GM12878 (cell line): Measurements from ENCODE around the gene HTD2. TPM values are rescaled to one million over a fixed set of nuclear protein-coding genes. Genes with fewer than 3 reads are reported as not detected.
"Not testable (repeated sequence)": the region's sequence is repeated elsewhere in the genome, so short reads cannot be mapped to it uniquely, and the experiment has no call there.

Source experiments
- ATAC-seq: fragments of 200-7000 bp; cut with Tn5 transposase; 3 replicates; pipeline ENCODE4 v1.9.1; 2020; ENCODE audit warnings: mild to moderate bottlenecking, moderate library complexity
- BruUV-seq: library from RNA; stranded (reverse); fragments of 400-500 nt; replicated peaks from 2 replicates; lab custom pipeline; 2021; lab: Mats Ljungman, UMichigan
- CTCF ChIA-PET: fragments of 300-600 bp; sonication (Branson Sonifier 250); formaldehyde crosslinking; extraction: SDS; loops from one replicate; lab custom pipeline; 2021; ENCODE audit warnings: inconsistent platforms; lab: Yijun Ruan, JAX
- POLR2A ChIA-PET: fragments of 350-600 bp; formaldehyde crosslinking; extraction: SDS; loops from one replicate; lab custom pipeline; 2021; ENCODE audit warnings: inconsistent platforms; lab: Charles Lee
- RAD21 ChIA-PET: fragments of 300-600 bp; sonication (Branson Sonifier 250); formaldehyde crosslinking; loops from one replicate; lab custom pipeline; 2023; ENCODE audit warnings: antibody characterized with exemption; ENCODE audit not compliant: unreplicated experiment; lab: Charles Lee
- SMC1A ChIA-PET: fragments of 300-600 bp; sonication (Branson Sonifier 250); formaldehyde crosslinking; loops from one replicate; lab custom pipeline; 2023; ENCODE audit not compliant: unreplicated experiment, uncharacterized antibody; lab: Charles Lee
- DNase-seq: peaks from one replicate; pipeline ENCODE4 v3.0.0-alpha.2; 2011; ENCODE audit warnings: low read depth, low spot score
- FAIRE-seq: peaks from 3 replicates; lab custom pipeline; 2011; peaks lifted over from hg19 to GRCh38; lab: Jason Lieb, UNC
- H2AFZ ChIP-seq: 2 replicates; pipeline ENCODE4 v1.6.0; 2011; ENCODE audit warnings: low read depth, low read length, control low read depth; ENCODE audit not compliant: control insufficient read depth
- H3K27ac ChIP-seq: 2 replicates; pipeline ENCODE4 v1.5.1; 2011; ENCODE audit warnings: control low read depth; ENCODE audit not compliant: control insufficient read depth, insufficient read depth
- H3K27me3 ChIP-seq, 2 experiments: replicated peaks in 1 of 2; 2 replicates each; pipeline versions ENCODE4 v1.6.0 to v1.6.1; 2011; ENCODE audit warnings: low read length in 1 of 2; ENCODE audit not compliant: control insufficient read depth in 2 of 2, insufficient read depth in 2 of 2
- H3K36me3 ChIP-seq, 2 experiments: 2 replicates each; pipeline ENCODE4 v1.5.1; 2011; ENCODE audit warnings: low read length in 1 of 2; ENCODE audit not compliant: control insufficient read depth in 2 of 2, insufficient read depth in 2 of 2
- H3K4me1 ChIP-seq: 2 replicates; pipeline ENCODE4 v1.6.1; 2011; ENCODE audit warnings: mild to moderate bottlenecking, low read length, moderate library complexity, mixed read lengths; ENCODE audit not compliant: control insufficient read depth, insufficient read depth
- H3K4me2 ChIP-seq: 2 replicates; pipeline ENCODE4 v1.6.0; 2011; ENCODE audit warnings: control low read depth; ENCODE audit not compliant: control insufficient read depth, insufficient read depth
- H3K4me3 ChIP-seq: fragments of 200-600 bp; sonication (generic); 2 replicates; pipeline ENCODE4 v1.5.1; 2016
- H3K79me2 ChIP-seq: 2 replicates; pipeline ENCODE4 v1.6.0; 2011; ENCODE audit warnings: low read length; ENCODE audit not compliant: control insufficient read depth, insufficient read depth
- H3K9ac ChIP-seq: 2 replicates; pipeline ENCODE4 v1.8.0; 2011; ENCODE audit warnings: low read length, control low read depth, mixed read lengths; ENCODE audit not compliant: control insufficient read depth, insufficient read depth
- H3K9me3 ChIP-seq: replicated peaks from 3 replicates; pipeline ENCODE4 v1.5.1; 2011; ENCODE audit warnings: mild to moderate bottlenecking, low read length; ENCODE audit not compliant: control insufficient read depth, insufficient read depth
- H4K20me1 ChIP-seq: 2 replicates; pipeline ENCODE4 v1.6.0; 2011; ENCODE audit not compliant: control insufficient read depth, insufficient read depth
- ETV6 ChIP-seq, 2 experiments: fragments of 450-650 bp in 1 of 2; IDR thresholded peaks in 1 of 2; conservative IDR thresholded peaks in 1 of 2; 2 replicates each; pipeline ENCODE4 v1.6.1; 2014; ENCODE audit warnings: antibody characterized with exemption in 1 of 2, borderline replicate concordance in 1 of 2, low read depth in 1 of 2, mild to moderate bottlenecking in 1 of 2, moderate library complexity in 1 of 2
- WGBS: methylation state at CpG from one replicate; pipeline ENCODE4 v1.1.6; 2016; ENCODE audit warnings: low lambda C conversion rate; ENCODE audit not compliant: insufficient replicate concordance, insufficient coverage; ENCODE audit errors: missing lambda C conversion rate; 5-methylcytosine and 5-hydroxymethylcytosine counted together
- in situ Hi-C: fragments of 300-500 bp; cut with MboI; formaldehyde crosslinking; loops from 9 replicates; pipeline ENCODE4 v1.14.3; 2018; ENCODE audit warnings: mixed read lengths
- intact Hi-C: fragments of 100-400 bp; cut with micrococcal nuclease; formaldehyde crosslinking; loops from one replicate; pipeline ENCODE4 v1.14.2; 2022; ENCODE audit not compliant: unreplicated experiment
- polyA plus RNA-seq, 11 experiments: library from polyadenylated mRNA; depleted of rRNA in 4 of 11; unstranded in 6 of 11; stranded (reverse) in 5 of 11; fragments of >200 nt; fragmentation: Nextera tagmentation in 4 of 11; fragmentation: Illumina TruSeq in 1 of 11; extraction: Ambion mirVana in 4 of 11; extraction: Trizol in 1 of 11; gene quantifications; 1 replicate in 1 of 11; 2 replicates in 10 of 11; pipeline versions ENCODE4 v1.2.1 to v1.2.3, GENCODE V29; 2011 to 2016; ENCODE audit warnings: inconsistent platforms in 2 of 11, missing spikeins in 2 of 11, low read depth in 1 of 11
- total RNA-seq, 4 experiments: library from RNA; depleted of rRNA in 3 of 4; stranded (reverse); fragments of >200 nt in 3 of 4; fragmentation: Illumina TruSeq in 1 of 4; extraction: Trizol in 1 of 4; gene quantifications; 2 replicates each; pipeline versions ENCODE4 v1.2.1 to v1.2.3, GENCODE V29; 2013 to 2021
- TF ChIP-seq, protein P1 (sequence below), 3 experiments: IDR thresholded peaks in 2 of 3; conservative IDR thresholded peaks in 1 of 3; 2 replicates each; pipeline ENCODE4 v1.5.1; 2011; ENCODE audit warnings: low read depth in 3 of 3, low read length in 3 of 3, mild to moderate bottlenecking in 3 of 3, control low read depth in 2 of 3, moderate library complexity in 2 of 3, inconsistent platforms in 1 of 3, mixed read lengths in 1 of 3; ENCODE audit not compliant: control insufficient read depth in 2 of 3, insufficient read depth in 1 of 3; ENCODE audit errors: extremely low read depth in 1 of 3

The HTD2 gene
- total and polyA plus RNA-seq, 10 of the 15 experiments (the other 5 are each of a cell fraction or from before 2014, with no cell fraction given) = 5.9 to 24.7 (median 9.5) TPM

DNA sequence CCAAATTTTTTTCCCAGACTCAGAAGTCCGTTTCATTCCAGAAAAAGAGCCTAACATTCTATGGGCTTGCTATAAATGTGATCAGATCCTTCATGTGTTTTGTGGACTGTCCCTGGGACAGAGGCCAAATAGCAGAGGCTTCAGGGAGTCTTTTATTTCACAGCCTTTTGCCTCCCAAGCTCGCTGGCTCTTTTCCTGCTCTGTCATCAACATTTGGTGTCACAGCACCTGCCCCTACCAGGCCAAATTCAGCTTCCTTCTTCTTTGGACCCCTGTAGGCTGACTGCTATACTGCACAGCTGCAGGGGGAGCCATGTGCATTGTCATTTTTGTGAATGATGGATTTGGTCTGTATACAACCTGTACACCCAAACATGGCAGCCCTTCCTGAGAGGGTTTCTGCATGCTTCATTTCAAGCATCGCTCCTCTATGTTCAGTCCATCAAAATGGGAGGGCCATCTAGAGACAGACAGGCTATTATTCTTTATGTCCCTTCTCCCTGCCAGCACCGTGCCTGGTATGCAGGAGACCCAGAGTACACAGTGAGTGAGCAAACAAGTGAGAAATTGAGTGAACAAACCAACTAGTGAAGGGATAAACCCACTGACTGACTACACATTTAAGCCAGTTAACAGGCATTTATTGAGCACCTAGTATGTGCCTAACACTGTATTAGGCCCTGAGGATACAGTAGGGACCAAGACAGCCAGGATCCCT, 18.1 kb upstream of the HTD2 start:
- Histone ChIP-seq H3K27ac (no peak overlapping the region), H4K20me1 (no peaks in the 10 kb centered on the region), H3K4me3 (no peak overlapping the region), H3K36me3 (peaks cover 2 to 11% of the 10 kb centered on the region in 2 experiments; a peak in 2 of 4 replicates), H2AFZ (no peak overlapping the region), H3K9ac (no peak overlapping the region), H3K27me3 (no peaks in the 10 kb centered on the region), H3K4me2 (no peak overlapping the region), H3K4me1 (no peaks in the 10 kb centered on the region), H3K9me3 (no peaks in the 10 kb centered on the region), H3K79me2 (no peaks in the 10 kb centered on the region)
- FAIRE-seq = no peak
- ATAC-seq = peak; percentile 60
- POLR2A ChIA-PET = no interaction called here
- in situ Hi-C loops = no loop called here
- RAD21 ChIA-PET = no interaction called here
- CTCF ChIA-PET = interaction anchor here (0.6 to 0.9 kb wide), 2 partner anchors 12 to 103 kb away, joined by 3 read pairs; no protein-coding TSS in a partner anchor
- SMC1A ChIA-PET = no interaction called here
- TF ChIP-seq, protein P1, sequence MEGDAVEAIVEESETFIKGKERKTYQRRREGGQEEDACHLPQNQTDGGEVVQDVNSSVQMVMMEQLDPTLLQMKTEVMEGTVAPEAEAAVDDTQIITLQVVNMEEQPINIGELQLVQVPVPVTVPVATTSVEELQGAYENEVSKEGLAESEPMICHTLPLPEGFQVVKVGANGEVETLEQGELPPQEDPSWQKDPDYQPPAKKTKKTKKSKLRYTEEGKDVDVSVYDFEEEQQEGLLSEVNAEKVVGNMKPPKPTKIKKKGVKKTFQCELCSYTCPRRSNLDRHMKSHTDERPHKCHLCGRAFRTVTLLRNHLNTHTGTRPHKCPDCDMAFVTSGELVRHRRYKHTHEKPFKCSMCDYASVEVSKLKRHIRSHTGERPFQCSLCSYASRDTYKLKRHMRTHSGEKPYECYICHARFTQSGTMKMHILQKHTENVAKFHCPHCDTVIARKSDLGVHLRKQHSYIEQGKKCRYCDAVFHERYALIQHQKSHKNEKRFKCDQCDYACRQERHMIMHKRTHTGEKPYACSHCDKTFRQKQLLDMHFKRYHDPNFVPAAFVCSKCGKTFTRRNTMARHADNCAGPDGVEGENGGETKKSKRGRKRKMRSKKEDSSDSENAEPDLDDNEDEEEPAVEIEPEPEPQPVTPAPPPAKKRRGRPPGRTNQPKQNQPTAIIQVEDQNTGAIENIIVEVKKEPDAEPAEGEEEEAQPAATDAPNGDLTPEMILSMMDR (IDR thresholded peaks at IDR 0.05 in 2 of 3, conservative IDR thresholded peaks at IDR 0.05 in 1 of 3; ENCODE audit: control insufficient read depth in 2 of 3, extremely low read depth in 1 of 3, insufficient read depth in 1 of 3, low read depth in 3 of 3, low read length in 3 of 3) = 0 out of 6 replicates have a peak, but pooled peaks of 1 of the 3 experiments have one; percentile 25
- no peak for TF ChIP-seq ETV6 (conservative IDR thresholded peaks at IDR 0.05 in 1 of 2, IDR thresholded peaks at IDR 0.05 in 1 of 2; ENCODE audit: borderline replicate concordance in 1 of 2, low read depth in 1 of 2)
- 51% methylated on average over 4 of the region's 4 CpGs for WGBS
- intact Hi-C loops = no loop called here
- BruUV-seq = no TSS peak
- DNase-seq = no peak

DNA sequence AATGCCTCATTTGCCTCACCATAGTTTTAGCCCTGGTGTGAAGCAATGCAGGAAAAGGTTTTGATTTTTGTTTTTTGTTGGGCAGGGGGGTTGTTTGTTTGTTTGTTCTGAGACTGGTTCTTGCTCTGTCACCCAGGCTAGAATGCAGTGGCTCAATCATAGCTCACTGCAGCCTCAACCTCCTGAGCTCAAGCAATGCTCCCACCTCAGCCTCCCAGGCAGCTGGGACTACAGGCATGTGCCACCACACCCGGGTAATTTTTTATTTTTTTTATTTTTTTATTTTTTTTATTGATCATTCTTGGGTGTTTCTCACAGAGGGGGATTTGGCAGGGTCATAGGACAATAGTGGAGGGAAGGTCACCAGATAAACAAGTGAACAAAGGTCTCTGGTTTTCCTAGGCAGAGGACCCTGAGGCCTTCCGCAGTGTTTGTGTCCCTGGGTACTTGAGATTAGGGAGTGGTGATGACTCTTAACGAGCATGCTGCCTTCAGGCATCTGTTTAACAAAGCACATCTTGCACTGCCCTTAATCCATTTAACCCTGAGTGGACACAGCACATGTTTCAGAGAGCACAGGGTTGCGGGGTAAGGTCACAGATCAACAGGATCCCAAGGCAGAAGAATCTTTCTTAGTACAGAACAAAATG, 17.2 kb upstream of the HTD2 start:
- DNase-seq, H3K9me3 ChIP-seq, H3K4me1 ChIP-seq, intact Hi-C loops, H4K20me1 ChIP-seq, ATAC-seq, FAIRE-seq, RAD21 ChIA-PET, H2AFZ ChIP-seq, SMC1A ChIA-PET, H3K4me3 ChIP-seq, H3K9ac ChIP-seq, H3K79me2 ChIP-seq, H3K4me2 ChIP-seq, in situ Hi-C loops, POLR2A ChIA-PET, BruUV-seq, H3K27ac ChIP-seq, H3K27me3 ChIP-seq: not testable (repeated sequence)
- H3K36me3 ChIP-seq = peaks cover 2 to 12% of the 10 kb centered on the region in 2 experiments; a peak in 2 of 4 replicates
- 63% methylated on average over 2 of the region's 4 CpGs for WGBS
- CTCF ChIA-PET = interaction anchor here (0.6 kb wide), 1 partner anchor 104 kb away, joined by 3 read pairs; no protein-coding TSS in a partner anchor

DNA sequence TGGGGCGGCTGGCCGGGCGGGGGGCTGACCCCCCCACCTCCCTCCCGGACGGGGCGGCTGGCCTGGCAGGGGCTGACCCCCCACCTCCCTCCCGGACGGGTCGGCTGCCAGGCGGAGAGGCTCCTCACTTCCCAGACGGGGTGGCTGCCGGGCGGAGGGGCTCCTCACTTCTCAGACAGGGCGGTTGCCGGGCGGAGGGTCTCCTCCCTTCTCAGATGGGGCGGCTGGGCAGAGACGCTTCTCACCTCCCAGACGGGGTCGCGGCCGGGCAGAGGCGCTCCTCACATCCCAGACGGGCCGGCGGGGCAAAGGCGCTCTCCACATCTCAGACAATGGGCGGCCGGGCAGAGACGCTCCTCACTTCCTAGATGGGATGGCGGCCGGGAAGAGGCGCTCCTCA, 15.9 kb upstream of the HTD2 start:
- H3K27me3 ChIP-seq, intact Hi-C loops, H3K4me3 ChIP-seq, ATAC-seq, H3K4me2 ChIP-seq, in situ Hi-C loops, H2AFZ ChIP-seq, BruUV-seq, POLR2A ChIA-PET, FAIRE-seq, H3K4me1 ChIP-seq, H4K20me1 ChIP-seq, H3K9ac ChIP-seq, RAD21 ChIA-PET, DNase-seq, CTCF ChIA-PET, H3K9me3 ChIP-seq, H3K27ac ChIP-seq, H3K79me2 ChIP-seq: not testable (repeated sequence)
- H3K36me3 ChIP-seq = peaks cover 2 to 10% of the 10 kb centered on the region in 2 experiments; a peak in 2 of 4 replicates
- SMC1A ChIA-PET = interaction anchor here (2.4 kb wide), 1 partner anchor 73 kb away, joined by 10 read pairs; no protein-coding TSS in a partner anchor
- 96% methylated on average over 12 of the region's 33 CpGs for WGBS
